H7 (cell line): ENCODE results near the gene LBH. TPM values are rescaled to one million over a fixed set of nuclear protein-coding genes. Genes with fewer than 3 reads are reported as not detected.

Experiments used
- DNase-seq: peaks from one replicate; pipeline ENCODE4 v3.0.0; 2012
- H3K27me3 ChIP-seq: 2 replicates; pipeline ENCODE4 v1.6.0; 2011; ENCODE audit warnings: mild to moderate bottlenecking, low read length; ENCODE audit not compliant: control insufficient read depth, insufficient read depth
- H3K36me3 ChIP-seq: replicated peaks from 2 replicates; pipeline ENCODE4 v1.5.1; 2011; ENCODE audit warnings: low read length; ENCODE audit not compliant: control insufficient read depth, insufficient read depth
- H3K4me3 ChIP-seq: 2 replicates; pipeline ENCODE4 v1.5.1; 2011; ENCODE audit warnings: low read depth, mild to moderate bottlenecking, control low read depth, low read length, moderate library complexity; ENCODE audit not compliant: insufficient read depth
- total RNA-seq: library from RNA; depleted of rRNA; stranded (reverse); fragments of >200 nt; shearing (Covaris generic); gene quantifications from 2 replicates; pipeline ENCODE4 v1.2.3, GENCODE V29; 2014

The LBH gene
- total RNA-seq, 1 experiment from 2014 or later, result 93.3 TPM

DNA sequence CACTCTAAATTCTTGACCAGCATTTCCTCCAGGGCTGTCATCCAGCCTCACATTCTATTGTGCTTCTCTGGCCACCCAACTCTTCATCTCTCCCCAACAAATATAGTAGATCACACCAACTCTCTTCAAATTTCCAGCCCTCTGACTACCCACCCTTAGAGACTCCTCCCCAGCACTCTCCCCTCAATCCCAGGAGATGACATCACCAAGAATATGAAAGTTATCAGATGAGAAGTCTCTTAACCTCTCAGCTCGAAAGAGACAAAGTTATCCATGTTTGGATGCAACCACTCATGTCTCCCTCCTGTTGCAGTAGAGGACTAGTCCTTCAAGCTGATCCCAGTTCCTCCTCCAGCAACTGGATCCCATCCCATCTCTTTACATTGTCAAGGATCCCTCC is 47.1 kb downstream of the LBH start:
- Histone ChIP-seq H3K27me3 (no peaks in the 10 kb centered on the region), H3K4me3 (no peak overlapping the region), H3K36me3 (no peaks in the 10 kb centered on the region)
- DNase-seq, result no peak

DNA sequence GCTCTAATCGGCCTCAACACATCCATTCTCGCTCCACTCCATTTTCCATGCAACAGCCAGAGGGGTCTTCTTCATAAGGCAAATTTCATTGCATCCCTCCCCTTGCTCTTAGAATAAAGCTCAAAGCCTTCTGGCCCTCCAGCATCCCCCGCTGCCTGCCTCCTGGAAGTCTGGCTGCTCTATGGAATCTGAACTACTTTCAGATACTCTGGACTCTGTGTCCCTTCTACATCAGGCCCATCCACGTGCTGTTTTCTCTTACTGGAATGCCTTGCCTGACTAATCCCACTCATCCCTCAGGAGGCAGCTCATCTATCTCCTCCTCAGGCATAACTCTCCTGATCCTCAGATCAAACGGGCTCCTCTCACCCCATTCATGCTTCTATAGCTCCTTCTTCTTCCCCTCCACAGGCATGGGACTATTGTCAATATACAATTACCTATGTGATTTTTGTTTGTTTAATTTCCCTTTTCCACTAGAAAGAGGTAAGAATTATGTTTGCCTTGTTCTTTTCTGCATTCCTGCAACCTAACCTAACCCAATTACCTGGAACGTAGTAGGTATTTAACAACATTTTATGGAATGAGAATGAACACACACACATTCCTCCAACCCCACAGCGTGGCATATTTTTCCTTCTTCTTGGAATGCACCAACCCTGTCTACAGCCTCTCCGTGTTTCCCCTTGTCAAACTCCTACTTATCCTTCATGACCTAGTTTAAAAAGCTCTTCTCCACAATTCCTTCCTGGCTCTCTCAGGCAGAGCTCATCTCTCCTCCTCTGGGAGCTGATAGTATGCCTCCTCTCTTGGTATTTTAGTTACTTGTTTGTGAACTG is 49.5 kb downstream of the LBH start:
- no peak overlapping the region for H3K4me3 ChIP-seq
- H3K27me3 ChIP-seq, result no peaks in the 10 kb centered on the region
- no peaks in the 10 kb centered on the region for H3K36me3 ChIP-seq
- no peak for DNase-seq

DNA sequence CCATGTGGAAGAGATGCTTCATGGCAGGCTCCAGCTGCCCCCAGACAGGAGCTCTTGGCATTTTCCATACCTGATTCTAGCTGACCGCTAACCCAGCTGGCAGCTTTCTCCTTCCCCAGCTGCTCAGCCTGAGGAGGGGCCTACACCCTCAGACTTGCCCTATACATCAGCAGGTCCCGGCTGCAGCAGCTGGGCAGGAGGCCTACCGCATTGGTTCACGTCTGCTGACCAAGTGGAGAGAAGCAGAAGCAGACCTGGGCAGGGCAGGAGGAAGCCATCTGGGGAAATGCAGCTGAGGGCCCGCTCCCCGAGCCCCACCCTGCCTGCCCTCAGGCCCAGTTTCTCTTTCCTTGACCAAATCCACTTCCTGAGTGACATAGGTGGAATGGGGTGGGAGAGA is 50.7 kb downstream of the LBH start:
- Histone ChIP-seq H3K4me3 (no peak overlapping the region), H3K36me3 (no peaks in the 10 kb centered on the region), H3K27me3 (no peaks in the 10 kb centered on the region)
- DNase-seq, result no peak

DNA sequence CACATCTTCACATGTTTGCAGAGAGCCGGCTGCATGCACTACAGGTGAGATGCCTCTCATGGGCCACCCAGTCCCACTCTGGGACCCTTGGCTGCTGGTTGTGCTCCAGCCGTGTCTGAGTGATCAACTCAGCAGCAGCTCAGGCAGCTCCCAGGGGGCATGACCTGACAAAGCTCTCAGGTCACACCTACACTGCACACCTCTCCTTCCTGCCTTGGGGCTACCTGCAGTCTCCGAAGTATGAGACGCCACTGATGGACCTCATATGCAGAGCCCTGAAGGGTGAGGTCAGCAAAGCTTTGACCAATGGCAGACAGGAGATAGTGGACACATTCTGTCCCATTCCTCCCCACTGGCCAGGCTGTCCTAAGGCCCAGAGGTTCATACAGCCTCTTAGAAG is 51.4 kb downstream of the LBH start:
- Histone ChIP-seq H3K36me3 (no peaks in the 10 kb centered on the region), H3K27me3 (no peaks in the 10 kb centered on the region), H3K4me3 (no peak overlapping the region)
- no peak for DNase-seq

DNA sequence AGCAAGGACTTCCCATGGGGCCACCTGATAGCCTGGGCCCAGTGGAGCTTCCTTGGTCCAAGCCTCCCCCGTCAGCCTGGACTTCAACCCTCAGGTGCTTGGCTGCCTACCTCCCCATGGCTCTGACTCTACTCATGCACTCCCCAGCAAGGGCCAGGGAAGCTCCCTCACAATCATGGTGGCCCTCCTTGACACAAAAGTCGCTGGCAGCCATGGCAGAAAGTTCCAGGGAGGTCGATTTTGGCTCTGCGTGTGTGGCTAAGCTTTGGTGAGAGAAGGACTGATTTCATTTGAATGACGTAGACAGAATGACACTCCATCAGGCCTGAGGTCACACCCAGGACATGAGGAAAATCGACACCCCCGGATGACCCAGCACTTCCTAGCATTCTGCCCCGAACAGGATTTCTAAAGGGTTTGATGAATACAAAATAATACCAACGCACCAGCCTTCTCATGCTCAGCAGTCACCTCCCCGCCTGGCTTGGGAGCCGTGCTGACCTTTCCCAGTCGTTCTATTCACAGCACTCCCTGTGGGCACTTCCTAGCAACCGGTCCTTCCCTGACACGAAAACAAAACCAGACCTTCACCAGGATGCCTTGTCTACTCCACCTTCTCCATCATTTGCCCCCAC is 52.7 kb downstream of the LBH start:
- no peaks in the 10 kb centered on the region for H3K27me3 ChIP-seq
- no peak for DNase-seq
- no peaks in the 10 kb centered on the region for H3K36me3 ChIP-seq
- H3K4me3 ChIP-seq, result no peak overlapping the region

DNA sequence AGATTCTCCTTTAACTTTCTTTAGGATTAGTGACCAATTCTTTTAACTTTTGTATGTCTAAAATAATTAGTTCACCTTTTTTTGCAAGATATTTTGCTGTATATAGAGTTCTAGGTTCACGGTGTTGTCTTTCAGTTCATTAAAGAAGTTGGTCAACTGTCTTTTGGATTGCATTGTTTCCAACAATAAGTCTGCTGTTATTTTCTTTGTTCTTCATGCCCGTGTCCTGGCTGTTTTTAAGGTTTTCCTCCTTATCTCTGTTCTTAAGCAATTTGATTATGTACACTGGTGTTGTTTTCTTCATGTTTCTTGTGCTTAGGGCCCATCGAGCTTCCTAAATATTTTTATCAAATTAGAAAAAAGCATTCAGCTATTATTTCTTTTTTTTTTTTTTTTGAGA is 54.4 kb downstream of the LBH start:
- DNase-seq, result no peak
- no peaks in the 10 kb centered on the region for H3K36me3 ChIP-seq
- H3K27me3 ChIP-seq, result no peaks in the 10 kb centered on the region
- no peak overlapping the region for H3K4me3 ChIP-seq

DNA sequence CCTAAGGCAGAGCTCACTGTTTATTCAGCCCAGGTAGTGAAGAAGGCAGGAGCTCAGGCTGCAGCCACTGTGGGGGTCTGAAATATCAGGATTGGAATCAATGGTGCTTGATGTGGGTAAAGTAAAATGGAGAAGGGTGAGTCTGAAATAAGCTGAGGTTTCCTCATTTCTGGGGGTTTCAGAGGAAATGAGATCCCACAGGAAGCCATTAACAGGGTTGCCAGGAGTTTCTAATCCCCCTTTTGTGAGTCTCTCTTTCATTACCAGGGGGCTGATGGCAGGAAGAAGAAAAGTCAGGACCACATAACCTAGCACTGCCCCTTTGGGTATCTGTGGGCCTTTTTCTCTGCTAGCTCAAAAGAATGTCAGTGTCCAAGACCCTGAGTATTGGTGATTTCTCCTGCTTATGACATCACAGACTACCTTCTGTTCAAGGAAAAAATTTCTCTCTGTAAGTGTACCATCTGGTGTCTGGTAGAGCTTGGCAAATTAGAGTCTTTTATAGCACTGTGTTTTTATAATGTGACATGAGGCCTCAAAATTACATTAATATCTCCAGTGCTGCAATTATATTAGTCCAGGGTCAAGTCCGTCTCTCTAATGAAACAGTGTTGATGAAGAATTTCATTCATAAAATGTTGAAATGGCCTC is 56.0 kb downstream of the LBH start:
- Histone ChIP-seq H3K27me3 (no peaks in the 10 kb centered on the region), H3K4me3 (no peak overlapping the region), H3K36me3 (no peaks in the 10 kb centered on the region)
- DNase-seq, result no peak

DNA sequence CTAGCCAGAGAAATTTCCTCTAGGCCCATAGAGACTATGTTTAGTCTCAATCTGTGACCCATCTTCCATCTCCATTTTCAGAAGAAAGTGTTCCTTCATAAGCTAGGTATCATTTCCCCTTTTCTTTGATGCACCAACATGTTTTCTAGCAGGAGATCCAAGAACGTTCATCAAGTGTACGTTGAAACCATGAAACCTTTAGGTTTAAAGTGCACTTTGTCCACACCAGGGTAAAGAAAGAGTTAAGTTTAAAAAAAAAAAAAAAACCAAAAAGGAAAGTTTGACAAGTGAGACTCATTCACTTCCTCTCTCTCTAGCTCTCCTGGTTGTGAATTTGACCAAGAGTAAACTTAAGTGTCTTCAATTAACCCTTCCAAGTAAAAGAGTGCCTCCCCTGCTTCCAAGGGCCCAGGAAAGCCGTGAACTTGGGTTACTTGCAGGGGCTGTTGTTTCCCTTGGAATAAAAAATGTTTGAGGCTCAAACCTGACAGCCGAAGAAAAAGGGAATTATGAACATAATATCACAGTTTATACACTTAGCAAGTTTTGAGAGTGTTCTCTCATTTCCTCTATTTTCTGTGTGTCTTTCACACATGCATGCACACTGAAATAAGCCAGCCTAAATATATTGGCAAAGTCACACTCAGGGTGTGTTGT is 56.7 kb downstream of the LBH start:
- Histone ChIP-seq H3K36me3 (no peaks in the 10 kb centered on the region), H3K27me3 (no peaks in the 10 kb centered on the region), H3K4me3 (no peak overlapping the region)
- no peak for DNase-seq

DNA sequence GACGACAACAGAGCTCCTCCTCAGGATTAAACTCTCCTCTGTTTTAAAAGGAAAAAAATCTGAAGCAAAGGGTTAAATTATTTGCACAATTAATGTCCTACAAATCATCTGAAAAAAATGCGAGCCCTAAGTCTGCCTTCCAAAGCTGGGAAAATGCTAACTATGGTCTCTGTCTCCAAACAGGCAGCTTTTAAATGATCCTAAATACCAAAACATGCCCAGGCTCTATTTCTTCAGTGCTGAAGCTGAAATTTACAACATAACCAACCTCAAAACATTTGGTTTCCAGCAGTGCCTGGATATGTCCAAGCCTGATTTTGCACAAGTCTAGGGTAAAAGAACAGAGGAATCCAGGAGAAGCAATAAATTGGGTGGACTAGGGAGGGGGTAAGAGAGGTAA is 57.2 kb downstream of the LBH start:
- no peak for DNase-seq
- H3K4me3 ChIP-seq, result no peak overlapping the region
- no peaks in the 10 kb centered on the region for H3K27me3 ChIP-seq
- no peaks in the 10 kb centered on the region for H3K36me3 ChIP-seq

DNA sequence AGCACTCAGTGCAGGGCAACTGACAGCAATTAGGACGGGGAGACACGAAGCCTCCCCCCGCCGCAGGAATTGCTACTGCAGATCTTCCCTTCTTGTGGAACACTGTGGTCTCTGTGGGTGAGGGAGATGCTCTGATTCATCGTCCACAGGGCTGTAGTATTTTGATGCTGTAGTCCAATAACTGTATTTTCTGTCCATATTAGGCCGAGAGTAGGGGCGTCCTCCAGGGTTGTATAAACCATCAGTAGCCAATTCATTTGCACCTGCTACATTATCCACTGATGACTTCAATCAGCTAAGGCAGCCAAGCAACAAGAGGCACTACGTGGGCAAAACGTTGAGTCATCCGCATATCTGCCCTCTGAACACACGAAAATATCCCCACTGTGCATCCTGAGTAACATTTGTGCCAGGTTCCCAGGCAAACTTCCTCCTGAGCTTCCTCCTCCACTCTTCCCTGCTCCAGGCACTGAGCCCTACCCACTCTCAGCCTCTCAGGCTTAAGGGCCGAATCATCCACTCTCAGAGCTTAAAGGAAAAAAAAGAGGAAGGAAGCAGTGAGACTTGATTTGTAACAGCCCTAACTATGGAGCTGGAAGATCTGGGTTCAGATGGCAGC is 62.1 kb downstream of the LBH start:
- H3K36me3 ChIP-seq, result no peaks in the 10 kb centered on the region
- DNase-seq, result no peak
- no peaks in the 10 kb centered on the region for H3K27me3 ChIP-seq
- H3K4me3 ChIP-seq, result no peak overlapping the region

DNA sequence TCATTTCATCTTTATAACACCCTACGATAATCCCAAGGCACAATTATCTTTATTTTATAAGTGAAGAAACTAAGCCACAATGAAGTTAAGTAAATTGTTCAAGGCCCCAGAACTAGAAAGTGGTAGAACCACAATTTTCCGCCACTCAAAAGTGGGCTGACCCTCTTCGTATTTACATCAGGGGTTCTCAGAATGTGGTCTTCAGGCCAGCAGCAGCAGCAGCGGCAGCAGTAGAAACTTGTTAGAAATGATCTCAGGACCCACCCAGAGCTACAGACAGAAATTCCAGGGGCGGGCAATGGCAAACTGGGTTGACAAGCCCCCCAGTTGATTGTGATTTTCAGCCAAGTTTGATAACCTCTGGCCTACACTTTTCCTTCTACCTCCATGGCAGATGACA is 62.8 kb downstream of the LBH start:
- Histone ChIP-seq H3K36me3 (no peaks in the 10 kb centered on the region), H3K4me3 (no peak overlapping the region), H3K27me3 (no peaks in the 10 kb centered on the region)
- no peak for DNase-seq

DNA sequence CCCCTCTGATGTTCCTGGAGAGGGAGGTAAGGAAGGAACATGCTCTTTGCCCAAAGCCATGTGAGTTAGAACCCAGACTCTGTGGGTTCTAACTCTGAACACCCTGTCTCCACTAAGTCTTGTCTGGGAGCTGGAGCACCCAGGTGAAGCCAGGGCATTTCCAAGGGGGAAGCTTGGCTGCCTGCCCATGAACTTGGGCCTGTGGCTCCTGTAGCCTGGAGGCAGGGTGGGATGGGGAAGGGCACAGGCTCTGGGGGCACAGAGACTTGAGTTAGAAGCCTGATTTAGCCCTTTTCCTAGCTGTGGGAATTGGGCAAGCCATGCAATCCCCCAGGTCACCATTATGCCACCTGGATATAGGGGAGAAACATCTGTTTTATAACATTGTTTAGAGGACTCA is 65.2 kb downstream of the LBH start:
- Histone ChIP-seq H3K4me3 (no peak overlapping the region), H3K36me3 (no peaks in the 10 kb centered on the region), H3K27me3 (no peaks in the 10 kb centered on the region)
- no peak for DNase-seq

DNA sequence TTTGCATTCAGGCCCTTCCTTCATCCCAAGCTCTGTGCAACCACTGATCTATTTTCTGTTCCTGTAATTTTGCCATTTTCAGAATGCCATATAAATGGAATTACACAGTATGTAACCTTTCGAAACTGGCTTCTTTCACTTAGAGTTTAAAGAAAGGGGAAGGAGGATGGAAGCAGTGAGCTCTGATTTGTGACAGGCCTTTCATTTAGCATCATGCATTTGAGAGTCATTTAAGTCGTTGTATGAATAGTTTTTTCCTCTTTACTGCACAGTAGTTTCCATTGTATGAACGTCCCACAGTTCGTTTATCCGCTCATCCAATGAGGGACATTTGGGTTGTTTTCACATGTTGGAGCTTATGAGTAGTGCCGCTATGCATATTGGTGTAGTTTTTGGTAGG is 67.0 kb downstream of the LBH start:
- Histone ChIP-seq H3K4me3 (no peak overlapping the region), H3K36me3 (no peaks in the 10 kb centered on the region), H3K27me3 (peaks cover 4% of the 10 kb centered on the region; the same call in 1 of the 2 replicates)
- no peak for DNase-seq

DNA sequence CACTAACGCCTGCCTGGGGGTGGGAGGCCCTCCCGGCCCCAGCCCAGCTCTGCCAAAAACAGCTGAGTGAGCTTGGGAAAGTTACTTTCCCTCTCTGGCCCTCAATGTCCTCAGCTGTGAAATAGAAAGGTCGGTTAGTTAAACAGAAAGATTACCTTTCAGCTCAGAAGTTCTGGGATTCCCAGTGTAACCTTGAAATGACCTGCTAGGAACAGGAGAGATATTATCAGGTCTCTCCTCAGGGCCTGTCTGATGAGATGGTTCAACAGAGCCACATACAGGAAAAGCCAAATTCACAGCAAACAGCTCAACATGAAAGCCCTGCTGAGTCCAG is 68.8 kb downstream of the LBH start:
- H3K36me3 ChIP-seq, result no peaks in the 10 kb centered on the region
- peaks cover 4% of the 10 kb centered on the region; the same call in 1 of the 2 replicates for H3K27me3 ChIP-seq
- no peak overlapping the region for H3K4me3 ChIP-seq
- DNase-seq, result no peak
